ENCODE measurements around the gene UCP3. TPM values are rescaled to one million over a fixed set of nuclear protein-coding genes. Genes with fewer than 3 reads are reported as not detected.
A peak's percentile ranks its signal among the peaks of the same experiment; 100 is the strongest.

Gene UCP3
- total RNA-seq, 8 experiments from 2014 or later: 0.51 to 2.6 (median 2.1) TPM

- in situ Hi-C loops (cut with MboI; ENCODE audit: low pct_unique_long_range_greater_than_20kb in 2 of 9, low sequenced_read_pairs in 9 of 9, unreplicated experiment in 9 of 9): no loop called here
- Histone ChIP-seq H3K4me1 (replicated peaks in 1 of 2) (peaks cover 0 to 4% of the 10 kb centered on the region in 2 donors), H3K4me3 (no peak overlapping the region), H3K27ac (no peak overlapping the region)
- WGBS, 10 experiments: 20 to 100% (median 68%) methylated on average over 1 to 3 of the region's 4 CpGs; no CpG with 5 or more reads in 2 of the 10 experiments
- ATAC-seq (replicated peaks in 6 of 8): no peak
Observed at GRCh38 chr11:73961321-73961720, 47.6 kb downstream of the UCP3 start.

GRCh38 chr11:73958521-73959141 is 50.3 kb downstream of the UCP3 start:
- Histone ChIP-seq H3K27ac (no peak overlapping the region), H3K4me3 (no peak overlapping the region), H3K4me1 (replicated peaks in 1 of 2) (peaks cover 0 to 3% of the 10 kb centered on the region in 2 donors)
- peak in 1 of 8 experiments; percentile 3 for ATAC-seq (replicated peaks in 6 of 8)
- 40 to 100% (median 90%) methylated on average over 1 to 15 of the region's 18 CpGs; no CpG with 5 or more reads in 1 of the 10 experiments for WGBS, 10 experiments
- in situ Hi-C loops (cut with MboI; ENCODE audit: low pct_unique_long_range_greater_than_20kb in 2 of 9, low sequenced_read_pairs in 9 of 9, unreplicated experiment in 9 of 9): no loop called here

GRCh38 chr11:73957654-73958361 is 51.1 kb downstream of the UCP3 start:
- in situ Hi-C loops (cut with MboI; ENCODE audit: low pct_unique_long_range_greater_than_20kb in 2 of 9, low sequenced_read_pairs in 9 of 9, unreplicated experiment in 9 of 9): no loop called here
- peaks cover 0 to 3% of the 10 kb centered on the region in 2 donors for H3K4me1 ChIP-seq (replicated peaks in 1 of 2)
- no peak overlapping the region for H3K27ac ChIP-seq
- 60 to 100% (median 75%) methylated on average over 1 to 13 of the region's 25 CpGs; no CpG with 5 or more reads in 5 of the 10 experiments for WGBS, 10 experiments
- ATAC-seq (replicated peaks in 6 of 8): peak in 5 of 8 experiments; percentile 37 to 82 (median 52)
- no peak overlapping the region for H3K4me3 ChIP-seq

GRCh38 chr11:73956876-73957653 is 51.8 kb downstream of the UCP3 start:
- Histone ChIP-seq H3K27ac (no peak overlapping the region), H3K4me1 (replicated peaks in 1 of 2) (peaks cover 0 to 3% of the 10 kb centered on the region in 2 donors), H3K4me3 (no peak overlapping the region)
- WGBS, 10 experiments: 40 to 91% (median 62%) methylated on average over 1 to 6 of the region's 29 CpGs; no CpG with 5 or more reads in 2 of the 10 experiments
- in situ Hi-C loops (cut with MboI; ENCODE audit: low pct_unique_long_range_greater_than_20kb in 2 of 9, low sequenced_read_pairs in 9 of 9, unreplicated experiment in 9 of 9): no loop called here
- peak in 2 of 8 experiments; percentile 14 to 30 for ATAC-seq (replicated peaks in 6 of 8)

GRCh38 chr11:73951797-73952196 is 57.1 kb downstream of the UCP3 start:
- in situ Hi-C loops (cut with MboI; ENCODE audit: low pct_unique_long_range_greater_than_20kb in 2 of 9, low sequenced_read_pairs in 9 of 9, unreplicated experiment in 9 of 9): no loop called here
- no peak for ATAC-seq (replicated peaks in 6 of 8)
- Histone ChIP-seq H3K4me3 (no peak overlapping the region), H3K4me1 (replicated peaks in 1 of 2) (peaks cover 0 to 9% of the 10 kb centered on the region in 2 donors), H3K27ac (no peak overlapping the region)
- 72 to 100% (median 83%) methylated on average over 1 to 6 of the region's 7 CpGs; no CpG with 5 or more reads in 3 of the 10 experiments for WGBS, 10 experiments

- no peak within 1 kb of the TSS for H3K27ac ChIP-seq
- no peak within 1 kb of the TSS for H3K4me3 ChIP-seq
- peak; percentile 73 to 98 (median 82) for ATAC-seq (replicated peaks in 6 of 8)
- in situ Hi-C loops (cut with MboI; ENCODE audit: low pct_unique_long_range_greater_than_20kb in 2 of 9, low sequenced_read_pairs in 9 of 9, unreplicated experiment in 9 of 9): no loop called here
- peaks cover 0 to 9% of the 10 kb centered on the region in 2 donors for H3K4me1 ChIP-seq (replicated peaks in 1 of 2)
- whole genome bisulfite sequencing, 10 experiments: 0 to 69% (median 58%) methylated on average over 1 to 8 of the region's 12 CpGs; no CpG with 5 or more reads in 1 of the 10 experiments
Observed at GRCh38 chr11:73950869-73951710, 57.8 kb downstream of the UCP3 start, which contains the start of gene DNAJB13. Gene DNAJB13, plus strand, starts transcription at chr11:73951026. Its CDS starts 44 bp downstream, at chr11:73951070.

Other genes with a start within 250 kb of the UCP3 start
- 100 to 1,000 TPM in 4 of 8 experiments, 10 to 100 TPM in 4; 61.5 to 173 (median 100) TPM for gene RAB6A, start 248.0 kb downstream of the UCP3 start, total RNA-seq
- gene MRPL48, start 221.2 kb downstream of the UCP3 start, total RNA-seq: 10 to 100 TPM; 33.3 to 60.5 (median 45.0) TPM
- gene COA4, start 132.2 kb downstream of the UCP3 start, total RNA-seq: 100 to 1,000 TPM in 3 of 8 experiments, 10 to 100 TPM in 5; 45.1 to 199 (median 75.5) TPM
- 10 to 100 TPM; 15.4 to 32.0 (median 27.9) TPM for gene PAAF1, start 132.1 kb downstream of the UCP3 start, total RNA-seq
- 1 to 10 TPM in 2 of 8 experiments, under 1 TPM in 5, not detected in 1; 0.17 to 6.7 (median 0.55) TPM for gene DNAJB13, start 58.1 kb downstream of the UCP3 start, total RNA-seq
- 10 to 100 TPM in 2 of 8 experiments, 1 to 10 TPM in 6; 1.3 to 15.0 (median 4.0) TPM for gene UCP2, start 26.2 kb downstream of the UCP3 start, total RNA-seq
- gene C2CD3, start 161.9 kb upstream of the UCP3 start, total RNA-seq: 10 to 100 TPM in 6 of 8 experiments, 1 to 10 TPM in 2; 8.0 to 26.3 (median 15.2) TPM
- gene PPME1, start 162.2 kb upstream of the UCP3 start, total RNA-seq: 10 to 100 TPM; 34.9 to 68.7 (median 46.8) TPM

Measured in motor neuron (in vitro differentiated cells).